ENCODE data around the gene DBN1.

DBN1 gene

GRCh38 chr5:177479774-177480173, 6.3 kb upstream of the DBN1 start:
- no peak for TF ChIP-seq CTCF (IDR thresholded peaks at IDR 0.05; ENCODE audit: control insufficient read depth, insufficient read depth, low read depth, low read length, missing control alignments)

DNA sequence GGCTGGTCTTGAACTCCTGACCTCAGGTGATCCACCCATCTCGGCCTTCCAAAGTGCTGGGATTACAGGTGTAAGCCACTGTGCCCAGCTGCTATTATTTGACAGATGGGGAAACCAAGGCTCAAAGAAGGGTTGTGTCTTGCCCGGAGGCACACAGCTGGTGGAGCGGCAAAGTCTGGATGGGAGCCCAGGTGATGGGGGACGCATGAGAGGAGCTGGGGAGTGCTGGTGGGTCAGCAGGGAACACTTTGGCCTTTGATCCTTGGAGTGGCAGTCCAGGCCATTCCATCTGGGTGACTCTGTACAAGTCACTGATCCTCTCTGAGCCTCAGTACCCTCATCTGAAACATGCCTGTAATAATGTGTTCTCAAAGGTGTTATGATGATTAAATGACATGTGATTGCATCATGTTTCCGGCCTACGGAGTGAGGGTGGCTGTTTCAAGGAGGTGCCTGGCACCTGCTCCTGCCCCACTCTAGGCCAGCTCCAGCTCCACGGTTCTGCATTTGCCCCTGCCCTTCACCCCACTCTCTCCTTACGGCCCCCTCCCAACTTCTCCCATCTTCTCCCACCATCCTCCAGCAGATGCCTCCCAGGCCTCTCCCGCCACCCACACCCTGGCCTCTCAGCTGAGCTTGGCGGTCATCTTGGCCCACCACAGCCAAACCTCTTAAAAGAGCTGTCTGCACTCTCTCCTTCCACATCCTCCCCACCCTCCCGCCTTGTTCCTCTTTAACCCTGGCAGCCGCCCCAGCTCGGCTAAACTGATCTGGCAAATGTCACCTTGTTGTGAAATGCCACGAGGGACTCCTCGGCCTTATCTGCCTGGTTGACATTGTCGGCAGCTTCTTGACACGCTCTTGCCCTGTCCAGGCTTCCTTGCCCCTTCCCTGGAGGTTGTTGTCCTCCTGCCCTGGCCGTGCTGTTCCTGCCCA, 5.5 kb upstream of the DBN1 start:
- no peak for TF ChIP-seq CTCF (IDR thresholded peaks at IDR 0.05; ENCODE audit: control insufficient read depth, insufficient read depth, low read depth, low read length, missing control alignments)
- no peak overlapping the region for H3K4me3 ChIP-seq (ENCODE audit: control insufficient read depth, low read depth, low read length)
- DNase-seq (ENCODE audit: low read depth), result no peak

More at GRCh38 chr5:177479774-177480173, 6.3 kb upstream of the DBN1 start:
- H3K4me3 ChIP-seq (ENCODE audit: control insufficient read depth, low read depth, low read length), result no peak overlapping the region
- no peak for DNase-seq (ENCODE audit: low read depth)

GRCh38 chr5:177477701-177478477, 4.5 kb upstream of the DBN1 start:
- no peak for TF ChIP-seq CTCF (IDR thresholded peaks at IDR 0.05; ENCODE audit: control insufficient read depth, insufficient read depth, low read depth, low read length, missing control alignments)
- H3K4me3 ChIP-seq (ENCODE audit: control insufficient read depth, low read depth, low read length), result no peak overlapping the region
- DNase-seq (ENCODE audit: low read depth), result no peak

- DNase-seq (ENCODE audit: low read depth), result no peak
- no peak for TF ChIP-seq CTCF (IDR thresholded peaks at IDR 0.05; ENCODE audit: control insufficient read depth, insufficient read depth, low read depth, low read length, missing control alignments)
- no peak overlapping the region for H3K4me3 ChIP-seq (ENCODE audit: control insufficient read depth, low read depth, low read length)
Measured at GRCh38 chr5:177476531-177477233, 3.2 kb upstream of the DBN1 start.

DNA sequence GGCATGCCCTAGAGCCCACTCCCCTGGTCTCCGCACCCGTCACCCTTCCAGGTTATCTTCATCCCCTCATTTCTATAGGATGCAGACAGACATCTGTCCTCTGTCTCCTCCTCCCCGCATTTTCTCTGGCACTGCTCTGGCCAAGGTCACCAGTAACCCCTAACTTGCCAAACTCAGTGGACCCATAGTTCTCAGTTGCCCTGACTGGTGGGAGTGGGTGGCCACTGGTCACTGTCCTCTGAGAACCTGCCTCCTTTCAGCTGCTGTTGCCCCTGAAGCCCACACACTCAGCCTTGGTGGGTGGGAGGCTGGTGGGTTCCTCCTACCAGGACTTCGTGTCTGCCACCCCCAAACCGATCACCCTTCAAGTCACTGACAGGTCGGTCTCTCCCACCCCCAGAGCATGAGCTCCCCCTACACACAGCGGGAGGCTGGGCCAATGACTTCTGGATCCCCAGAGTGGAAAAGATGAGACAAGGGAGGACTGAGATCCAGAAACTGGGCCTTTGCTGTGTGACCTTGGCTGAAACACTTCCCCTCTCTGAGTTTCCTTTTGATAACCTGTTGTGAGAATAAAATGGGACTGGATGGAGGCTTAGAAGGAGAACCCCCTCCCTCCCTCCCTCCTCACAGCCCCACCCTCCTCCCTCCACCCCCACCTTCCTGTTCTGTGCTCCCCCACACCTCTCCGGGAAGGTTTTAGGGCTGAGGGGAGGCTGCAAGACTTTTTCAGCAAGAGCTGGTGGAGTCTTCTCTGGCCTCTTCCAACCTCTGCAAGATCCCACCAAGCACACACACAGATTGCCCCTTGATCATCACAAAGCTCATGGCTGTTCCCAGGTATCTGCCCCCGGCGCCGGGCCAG, 2.4 kb upstream of the DBN1 start:
- TF ChIP-seq CTCF (IDR thresholded peaks at IDR 0.05; ENCODE audit: control insufficient read depth, insufficient read depth, low read depth, low read length, missing control alignments), result no peak
- no peak for DNase-seq (ENCODE audit: low read depth)
- H3K4me3 ChIP-seq (ENCODE audit: control insufficient read depth, low read depth, low read length), result no peak overlapping the region
